ENCODE measurements around the gene MCRIP2.

The MCRIP2 gene

DNA sequence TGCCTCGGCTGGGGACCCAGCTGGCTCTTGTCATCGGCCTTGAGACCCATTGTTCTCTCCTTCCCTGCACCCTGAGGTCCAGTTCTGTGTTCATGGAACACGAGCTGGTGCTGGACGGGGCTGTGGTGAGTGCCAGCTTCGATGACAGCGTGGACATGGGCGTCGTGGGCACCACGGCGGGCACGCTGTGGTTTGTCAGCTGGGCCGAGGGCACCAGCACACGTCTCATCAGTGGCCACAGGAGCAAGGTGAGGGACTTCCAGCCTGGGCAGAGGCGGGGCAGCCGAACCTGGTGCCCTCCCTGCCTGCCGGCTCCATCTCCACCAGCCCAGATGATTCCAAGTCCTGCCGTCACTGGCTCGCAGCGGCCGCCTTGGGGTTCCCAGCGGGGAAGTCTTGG, 21.0 kb downstream of the MCRIP2 start:
- TF ChIP-seq, protein P1, sequence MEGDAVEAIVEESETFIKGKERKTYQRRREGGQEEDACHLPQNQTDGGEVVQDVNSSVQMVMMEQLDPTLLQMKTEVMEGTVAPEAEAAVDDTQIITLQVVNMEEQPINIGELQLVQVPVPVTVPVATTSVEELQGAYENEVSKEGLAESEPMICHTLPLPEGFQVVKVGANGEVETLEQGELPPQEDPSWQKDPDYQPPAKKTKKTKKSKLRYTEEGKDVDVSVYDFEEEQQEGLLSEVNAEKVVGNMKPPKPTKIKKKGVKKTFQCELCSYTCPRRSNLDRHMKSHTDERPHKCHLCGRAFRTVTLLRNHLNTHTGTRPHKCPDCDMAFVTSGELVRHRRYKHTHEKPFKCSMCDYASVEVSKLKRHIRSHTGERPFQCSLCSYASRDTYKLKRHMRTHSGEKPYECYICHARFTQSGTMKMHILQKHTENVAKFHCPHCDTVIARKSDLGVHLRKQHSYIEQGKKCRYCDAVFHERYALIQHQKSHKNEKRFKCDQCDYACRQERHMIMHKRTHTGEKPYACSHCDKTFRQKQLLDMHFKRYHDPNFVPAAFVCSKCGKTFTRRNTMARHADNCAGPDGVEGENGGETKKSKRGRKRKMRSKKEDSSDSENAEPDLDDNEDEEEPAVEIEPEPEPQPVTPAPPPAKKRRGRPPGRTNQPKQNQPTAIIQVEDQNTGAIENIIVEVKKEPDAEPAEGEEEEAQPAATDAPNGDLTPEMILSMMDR (conservative IDR thresholded peaks at IDR 0.05; ENCODE audit: low read depth), result no peak
- CTCF ChIA-PET, result interaction anchor here (0.6 to 1.2 kb wide), 3 partner anchors 15 to 25 kb away, joined by 3 to 4 read pairs (median 3); no protein-coding TSS in a partner anchor
- POLR2A ChIA-PET (ENCODE audit: low non-redundant PET), result interaction anchor here (0.7 kb wide), 1 partner anchor 16 kb away, joined by 3 read pairs; no protein-coding TSS in a partner anchor
- peak overlapping the region; percentile 75 for H3K27ac ChIP-seq
- DNase-seq (ENCODE audit: low spot score), result no peak

DNA sequence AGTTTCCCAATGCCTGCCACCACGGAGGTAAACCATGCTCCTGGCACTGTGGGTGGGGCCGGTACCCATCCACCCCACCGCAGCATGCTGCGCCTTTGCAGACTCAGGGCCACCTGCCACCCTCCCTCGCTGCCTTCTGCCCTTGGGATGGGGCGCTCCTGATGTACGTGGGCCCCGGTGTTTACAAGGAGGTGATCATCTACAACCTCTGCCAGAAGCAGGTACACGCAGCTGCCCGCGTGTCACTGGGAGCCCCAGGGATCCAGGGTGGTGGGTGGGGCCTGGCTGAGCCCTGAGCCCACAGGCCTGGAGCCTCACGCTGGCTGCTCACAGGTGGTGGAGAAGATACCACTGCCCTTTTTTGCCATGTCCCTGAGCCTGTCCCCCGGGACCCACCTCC, 24.9 kb downstream of the MCRIP2 start:
- DNase-seq (ENCODE audit: low spot score), result no peak
- ChIA-PET CTCF (interaction anchor here (1.3 kb wide), 1 partner anchor 9 kb away, joined by 6 read pairs; no protein-coding TSS in a partner anchor), POLR2A (ENCODE audit: low non-redundant PET) (no interaction called here)

DNA sequence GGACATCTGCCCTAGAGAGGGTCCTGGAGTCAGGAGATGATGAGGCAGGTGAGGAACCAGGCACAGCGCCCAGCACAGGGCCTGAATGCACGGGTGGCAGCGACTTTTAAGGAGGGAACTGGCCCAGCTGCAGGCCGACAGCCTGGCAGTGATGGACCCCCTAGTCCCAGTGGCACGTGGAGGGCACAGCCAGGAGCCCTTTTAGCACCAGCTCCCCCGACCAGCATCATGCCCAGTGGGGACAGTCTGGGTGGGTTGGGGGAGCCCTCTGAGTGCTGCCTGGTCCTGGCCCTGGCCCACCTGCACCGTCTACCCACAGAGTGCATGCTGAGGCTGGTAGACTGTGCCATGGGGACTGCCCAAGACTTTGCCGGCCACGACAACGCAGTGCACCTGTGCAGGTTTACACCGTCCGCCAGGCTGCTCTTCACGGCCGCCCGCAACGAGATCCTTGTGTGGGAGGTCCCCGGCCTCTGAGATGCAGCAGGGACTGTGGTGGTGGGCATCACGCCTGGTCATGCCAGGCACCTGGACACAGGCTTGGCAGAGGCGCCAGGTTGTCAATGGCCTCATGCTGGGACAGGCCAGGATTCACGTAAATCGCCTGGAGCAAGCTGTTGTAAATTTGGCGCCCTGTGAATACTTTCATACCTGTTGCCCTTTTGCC, 25.6 kb downstream of the MCRIP2 start:
- H3K27ac ChIP-seq, result peak overlapping the region; percentile 94
- ChIA-PET CTCF (interaction anchor here (0.6 to 1.4 kb wide), 8 partner anchors 9 to 520 kb away, joined by 3 to 6 read pairs (median 4); no protein-coding TSS in a partner anchor), POLR2A (ENCODE audit: low non-redundant PET) (no interaction called here)
- no peak for DNase-seq (ENCODE audit: low spot score)
- TF ChIP-seq, protein P1 (conservative IDR thresholded peaks at IDR 0.05; ENCODE audit: low read depth), result no peak

More for the DNA sequence above, 24.9 kb downstream of the MCRIP2 start:
- TF ChIP-seq, protein P1 (conservative IDR thresholded peaks at IDR 0.05; ENCODE audit: low read depth), result no peak
- peak overlapping the region; percentile 94 for H3K27ac ChIP-seq

DNA sequence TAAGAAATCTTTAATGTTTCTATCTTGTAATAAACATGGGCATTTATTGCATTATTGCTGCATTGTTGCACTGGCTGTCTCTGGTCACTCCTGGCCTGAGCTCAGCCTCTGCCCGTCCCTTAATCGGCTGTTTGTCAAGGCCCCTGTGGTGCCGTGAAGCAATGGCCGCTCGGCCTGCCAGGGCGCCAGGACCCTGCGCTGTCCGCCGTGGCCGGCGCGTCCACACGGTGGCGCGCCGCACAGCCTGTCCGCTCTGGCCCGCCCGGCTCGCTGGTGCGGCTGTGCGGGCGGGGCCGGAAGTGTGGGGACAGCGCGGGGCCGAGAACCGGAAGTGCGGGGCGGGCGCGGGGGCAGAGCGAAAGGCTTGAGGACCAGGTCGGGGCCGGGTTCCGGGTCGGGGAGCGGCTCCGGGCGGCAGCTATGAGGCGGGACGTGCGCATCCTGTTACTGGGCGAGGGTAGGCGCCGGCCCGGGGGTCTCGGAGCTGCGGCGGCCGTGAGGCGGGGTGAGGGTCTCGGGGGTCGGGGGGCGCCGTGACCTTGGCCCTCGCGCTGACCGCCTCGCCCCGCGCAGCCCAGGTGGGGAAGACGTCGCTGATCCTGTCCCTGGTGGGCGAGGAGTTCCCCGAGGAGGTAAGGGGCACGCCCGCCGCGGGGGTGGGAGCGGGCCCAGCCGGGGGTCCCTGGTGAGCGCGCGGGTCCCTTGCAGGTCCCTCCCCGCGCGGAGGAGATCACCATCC, 26.3 kb downstream of the MCRIP2 start, which contains the start of gene RHOT2:
Gene RHOT2, plus strand, starts transcription at position 353 of the 739 bp plus-strand sequence. Its CDS starts 68 bp downstream, at position 421.
- CTCF ChIA-PET, result interaction anchor here (0.6 to 1.4 kb wide), 11 partner anchors 8 to 519 kb away, joined by 3 to 6 read pairs (median 4); no protein-coding TSS in a partner anchor
- TF ChIP-seq, protein P1 (conservative IDR thresholded peaks at IDR 0.05; ENCODE audit: low read depth), result peak; percentile 97
- peak; percentile 76 for DNase-seq (ENCODE audit: low spot score)
- POLR2A ChIA-PET (ENCODE audit: low non-redundant PET), result no interaction called here
- peak within 1 kb of the TSS; percentile 94 for H3K27ac ChIP-seq

- TF ChIP-seq, protein P1 (conservative IDR thresholded peaks at IDR 0.05; ENCODE audit: low read depth), result no peak
- no peak for DNase-seq (ENCODE audit: low spot score)
- ChIA-PET POLR2A (ENCODE audit: low non-redundant PET) (no interaction called here), CTCF (interaction anchor here (0.6 to 1.4 kb wide), 6 partner anchors 8 to 767 kb away, joined by 3 to 5 read pairs (median 4); no protein-coding TSS in a partner anchor)
- H3K27ac ChIP-seq, result peak overlapping the region; percentile 94
Observed at GRCh38 chr16:668519-669171, 27.0 kb downstream of the MCRIP2 start.

DNA sequence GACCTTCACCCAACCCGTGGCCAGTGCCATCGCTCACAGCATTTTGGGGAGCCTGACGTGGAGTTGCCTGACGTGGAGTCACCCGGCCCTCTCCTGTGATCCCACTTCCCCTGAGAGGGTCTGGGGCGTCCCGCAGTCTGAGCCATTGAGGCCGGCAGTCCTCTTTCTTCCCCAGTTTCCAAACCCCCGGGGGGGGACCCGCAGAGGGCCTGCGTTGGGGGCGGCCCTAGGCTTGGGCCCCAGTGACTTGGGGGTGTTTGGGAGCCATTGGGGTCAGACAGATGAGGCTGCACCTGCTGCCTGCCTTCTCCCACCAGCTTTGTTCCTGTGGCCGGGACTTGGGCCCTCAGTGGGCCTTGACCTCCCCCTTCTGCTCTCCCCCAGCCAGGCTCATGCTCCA, 28.0 kb downstream of the MCRIP2 start:
- no peak for DNase-seq (ENCODE audit: low spot score)
- ChIA-PET POLR2A (ENCODE audit: low non-redundant PET) (no interaction called here), CTCF (no interaction called here)
- TF ChIP-seq, protein P1 (conservative IDR thresholded peaks at IDR 0.05; ENCODE audit: low read depth), result no peak
- peak overlapping the region; percentile 94 for H3K27ac ChIP-seq
